ENCODE results near the gene LINGO1. TPM values are rescaled to one million over a fixed set of nuclear protein-coding genes. Genes with fewer than 3 reads are reported as not detected.

The LINGO1 gene
- total RNA-seq, 4 donors from 2014 or later: 0.09 to 1.2 (median 0.38) TPM; not detected in 1

- Histone ChIP-seq H3K4me3 (no peak overlapping the region), H3K27me3 (peaks cover 0 to 10% (median 0%) of the 10 kb centered on the region in 4 donors), H3K9me3 (no peaks in the 10 kb centered on the region), H3K4me1 (no peaks in the 10 kb centered on the region), H3K27ac (no peak overlapping the region), H3K36me3 (no peaks in the 10 kb centered on the region)
- no peak for DNase-seq
- WGBS, 2 donors: 35 to 50% methylated on average over 2 to 4 of the region's 6 CpGs
- intact Hi-C loops (cut with DNase I): no loop called here
- TF ChIP-seq POLR2A (IDR thresholded peaks at IDR 0.05): no peak
- TF ChIP-seq, protein P1, sequence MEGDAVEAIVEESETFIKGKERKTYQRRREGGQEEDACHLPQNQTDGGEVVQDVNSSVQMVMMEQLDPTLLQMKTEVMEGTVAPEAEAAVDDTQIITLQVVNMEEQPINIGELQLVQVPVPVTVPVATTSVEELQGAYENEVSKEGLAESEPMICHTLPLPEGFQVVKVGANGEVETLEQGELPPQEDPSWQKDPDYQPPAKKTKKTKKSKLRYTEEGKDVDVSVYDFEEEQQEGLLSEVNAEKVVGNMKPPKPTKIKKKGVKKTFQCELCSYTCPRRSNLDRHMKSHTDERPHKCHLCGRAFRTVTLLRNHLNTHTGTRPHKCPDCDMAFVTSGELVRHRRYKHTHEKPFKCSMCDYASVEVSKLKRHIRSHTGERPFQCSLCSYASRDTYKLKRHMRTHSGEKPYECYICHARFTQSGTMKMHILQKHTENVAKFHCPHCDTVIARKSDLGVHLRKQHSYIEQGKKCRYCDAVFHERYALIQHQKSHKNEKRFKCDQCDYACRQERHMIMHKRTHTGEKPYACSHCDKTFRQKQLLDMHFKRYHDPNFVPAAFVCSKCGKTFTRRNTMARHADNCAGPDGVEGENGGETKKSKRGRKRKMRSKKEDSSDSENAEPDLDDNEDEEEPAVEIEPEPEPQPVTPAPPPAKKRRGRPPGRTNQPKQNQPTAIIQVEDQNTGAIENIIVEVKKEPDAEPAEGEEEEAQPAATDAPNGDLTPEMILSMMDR (IDR thresholded peaks at IDR 0.05): no peak
Measured at GRCh38 chr15:77589839-77590238, 42.9 kb downstream of the LINGO1 start.

GRCh38 chr15:77588126-77588525 lies 44.6 kb downstream of the LINGO1 start:
- Histone ChIP-seq H3K9me3 (no peaks in the 10 kb centered on the region), H3K27ac (no peak overlapping the region), H3K27me3 (peaks cover 0 to 23% (median 0%) of the 10 kb centered on the region in 4 donors), H3K4me3 (no peak overlapping the region), H3K4me1 (no peaks in the 10 kb centered on the region), H3K36me3 (no peaks in the 10 kb centered on the region)
- intact Hi-C loops (cut with DNase I): no loop called here
- WGBS, 2 donors: 100% methylated on average over 1 of the region's 12 CpGs; no CpG with 5 or more reads in 1 of the 2 donors
- no peak for DNase-seq
- TF ChIP-seq POLR2A (IDR thresholded peaks at IDR 0.05): no peak
- TF ChIP-seq, protein P1 (IDR thresholded peaks at IDR 0.05): no peak

- 80 to 81% methylated on average over 4 to 9 of the region's 11 CpGs for WGBS, 2 donors
- H3K9me3 ChIP-seq: no peaks in the 10 kb centered on the region
- H3K4me3 ChIP-seq: no peak overlapping the region
- intact Hi-C loops (cut with DNase I): no loop called here
- H3K36me3 ChIP-seq: no peaks in the 10 kb centered on the region
- H3K27ac ChIP-seq: no peak overlapping the region
- no peaks in the 10 kb centered on the region for H3K4me1 ChIP-seq
- DNase-seq: no peak
- H3K27me3 ChIP-seq: peaks cover 0 to 32% (median 0%) of the 10 kb centered on the region in 4 donors
- TF ChIP-seq POLR2A (IDR thresholded peaks at IDR 0.05): no peak
- TF ChIP-seq, protein P1 (IDR thresholded peaks at IDR 0.05): no peak
Measured at GRCh38 chr15:77584691-77585090, 48.0 kb downstream of the LINGO1 start.

DNA sequence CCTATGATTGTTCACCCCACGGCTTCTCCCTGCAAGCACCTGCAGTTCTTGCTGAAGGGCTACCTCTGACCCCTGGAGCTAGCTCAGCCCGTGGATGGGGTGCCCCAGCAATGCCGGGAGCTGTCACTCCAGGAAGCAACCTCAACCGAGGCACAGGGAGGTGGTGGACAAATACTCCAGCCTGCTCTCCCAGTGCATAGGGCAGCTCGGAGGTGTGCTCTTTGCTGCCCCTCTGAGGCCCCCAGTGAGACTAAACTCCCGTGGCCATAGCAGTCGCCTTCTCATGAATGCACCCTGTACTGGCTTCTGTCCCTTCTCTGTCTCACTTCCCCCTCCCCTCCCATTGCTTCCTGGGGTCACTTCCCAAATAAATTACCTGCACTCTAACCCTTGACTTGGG lies 48.5 kb downstream of the LINGO1 start:
- no peaks in the 10 kb centered on the region for H3K4me1 ChIP-seq
- H3K27me3 ChIP-seq: peaks cover 0 to 32% (median 0%) of the 10 kb centered on the region in 4 donors
- TF ChIP-seq POLR2A (IDR thresholded peaks at IDR 0.05): no peak
- TF ChIP-seq, protein P1 (IDR thresholded peaks at IDR 0.05): no peak
- no peak overlapping the region for H3K27ac ChIP-seq
- no peak overlapping the region for H3K4me3 ChIP-seq
- intact Hi-C loops (cut with DNase I): no loop called here
- no peaks in the 10 kb centered on the region for H3K36me3 ChIP-seq
- H3K9me3 ChIP-seq: no peaks in the 10 kb centered on the region
- WGBS, 2 donors: 47 to 50% methylated on average over 4 of the region's 7 CpGs
- no peak for DNase-seq

DNA sequence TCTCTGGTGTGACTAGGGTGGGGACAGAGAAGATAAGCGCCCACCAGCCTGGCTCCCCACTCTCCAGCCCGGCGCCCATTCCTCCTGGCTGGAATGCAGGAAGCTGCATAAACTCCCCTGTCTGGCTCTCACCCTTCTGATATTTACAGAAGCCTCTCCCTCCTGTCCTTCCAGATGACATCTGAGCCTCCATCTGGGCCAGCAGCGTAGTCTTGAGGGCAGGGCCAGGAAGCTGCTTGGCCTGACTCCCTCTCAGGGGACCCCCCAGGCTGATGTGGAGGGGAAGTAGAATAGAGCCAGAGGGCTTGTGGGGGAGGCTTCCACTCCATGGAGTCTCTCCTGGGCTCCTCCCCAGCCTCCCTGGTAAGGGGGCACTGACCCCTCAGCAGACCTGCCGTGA lies 49.9 kb downstream of the LINGO1 start:
- no peak for DNase-seq
- Histone ChIP-seq H3K4me3 (no peak overlapping the region), H3K4me1 (no peaks in the 10 kb centered on the region), H3K27me3 (peaks cover 0 to 32% (median 0%) of the 10 kb centered on the region in 4 donors), H3K9me3 (no peaks in the 10 kb centered on the region), H3K36me3 (no peaks in the 10 kb centered on the region), H3K27ac (no peak overlapping the region)
- intact Hi-C loops (cut with DNase I): no loop called here
- WGBS, 2 donors: 60 to 85% methylated on average over 4 of the region's 5 CpGs
- TF ChIP-seq POLR2A (IDR thresholded peaks at IDR 0.05): no peak
- TF ChIP-seq, protein P1 (IDR thresholded peaks at IDR 0.05): no peak
